COLO668 (cell line): ENCODE results near the gene IMMP2L.
"Not testable (repeated sequence)": the region's sequence is repeated elsewhere in the genome, so short reads cannot be mapped to it uniquely, and the experiment has no call there.

Experiments
- DNase-seq: peaks from one replicate; lab custom pipeline; 2025; ENCODE audit not compliant: unreplicated experiment; lab: John Stamatoyannopoulos, UW

Gene IMMP2L

GRCh38 chr7:111561904-111562732 lies at the start of gene IMMP2L:
Gene IMMP2L, minus strand, starts transcription at chr7:111562492.
- DNase-seq, result peak; percentile 90

DNA sequence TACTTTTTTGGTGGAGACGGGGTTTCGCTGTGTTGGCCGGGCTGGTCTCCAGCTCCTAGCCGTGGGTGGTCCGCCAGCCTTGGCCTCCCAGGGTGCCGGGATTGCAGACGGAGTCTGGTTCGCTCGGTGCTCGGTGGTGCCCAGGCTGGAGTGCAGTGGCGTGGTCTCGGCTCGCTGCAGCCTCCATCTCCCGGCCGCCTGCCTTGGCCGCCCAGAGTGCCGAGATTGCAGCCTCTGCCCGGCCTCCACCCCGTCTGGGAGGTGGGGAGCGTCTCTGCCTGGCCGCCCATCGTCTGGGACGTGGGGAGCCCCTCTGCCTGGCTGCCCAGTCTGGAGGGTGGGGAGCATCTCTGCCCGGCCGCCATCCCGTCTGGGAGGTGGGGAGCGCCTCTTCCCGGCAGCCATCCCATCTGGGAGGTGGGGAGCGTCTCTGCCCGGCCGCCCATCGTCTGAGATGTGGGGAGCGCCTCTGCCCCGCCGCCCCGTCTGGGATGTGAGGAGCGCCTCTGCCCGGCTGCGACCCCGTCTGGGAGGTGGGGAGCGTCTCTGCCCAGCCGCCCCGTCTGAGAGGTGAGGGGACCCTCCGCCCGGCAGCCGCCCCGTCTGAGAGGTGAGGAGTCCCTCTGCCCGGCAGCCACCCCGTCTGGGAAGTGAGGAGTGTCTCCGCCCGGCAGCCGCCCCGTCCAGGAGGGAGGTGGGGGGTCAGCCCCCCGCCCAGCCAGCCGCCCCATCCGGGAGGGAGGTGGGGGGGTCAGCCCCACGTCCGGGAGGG lies 47.4 kb upstream of the IMMP2L start:
- not testable (repeated sequence) for DNase-seq

- no peak for DNase-seq
Observed at GRCh38 chr7:111607621-111608020, 45.3 kb upstream of the IMMP2L start.

GRCh38 chr7:111605246-111605645 lies 43.0 kb upstream of the IMMP2L start:
- DNase-seq, result no peak

DNA sequence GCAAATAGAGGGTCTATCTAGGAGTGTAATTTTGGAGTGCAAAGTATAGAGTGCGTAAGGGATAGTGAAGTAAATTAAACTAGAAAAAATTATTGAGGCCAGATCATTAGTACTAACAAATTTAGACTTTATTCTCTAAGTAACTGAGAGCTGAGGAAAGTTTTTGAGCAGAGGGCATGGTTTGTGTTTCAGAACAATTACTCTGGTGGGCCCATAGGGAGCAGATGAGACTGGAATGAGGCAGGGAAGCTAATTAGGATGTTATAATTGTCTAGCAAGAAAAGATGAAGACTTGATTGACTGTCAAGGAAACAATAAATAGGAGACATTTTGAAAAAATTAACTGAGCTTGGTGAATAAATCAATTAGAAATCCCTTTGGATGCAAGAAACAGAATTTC lies 37.8 kb upstream of the IMMP2L start:
- DNase-seq, result no peak

GRCh38 chr7:111595780-111596179 lies 33.5 kb upstream of the IMMP2L start:
- no peak for DNase-seq

DNA sequence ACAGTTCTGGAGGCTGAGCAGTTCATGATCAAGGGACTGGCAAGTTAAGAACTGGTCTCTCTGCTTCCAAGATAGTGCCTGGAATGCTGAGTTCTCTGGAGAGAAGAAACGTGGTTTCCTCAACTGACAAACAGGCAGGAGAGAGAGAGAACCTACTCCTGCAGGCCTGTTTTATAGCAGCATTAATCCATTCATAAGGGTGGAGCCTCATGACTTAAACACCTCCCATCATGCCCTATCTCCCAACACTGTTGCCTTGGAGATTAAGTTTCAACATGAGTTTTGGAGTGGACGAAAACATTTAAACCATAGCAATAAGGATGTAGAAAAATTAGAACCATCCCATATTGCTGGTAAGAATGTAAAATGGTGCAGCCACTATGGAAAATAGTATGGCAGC lies 32.3 kb upstream of the IMMP2L start:
- no peak for DNase-seq

GRCh38 chr7:111593343-111593742 lies 31.1 kb upstream of the IMMP2L start:
- DNase-seq, result no peak

DNA sequence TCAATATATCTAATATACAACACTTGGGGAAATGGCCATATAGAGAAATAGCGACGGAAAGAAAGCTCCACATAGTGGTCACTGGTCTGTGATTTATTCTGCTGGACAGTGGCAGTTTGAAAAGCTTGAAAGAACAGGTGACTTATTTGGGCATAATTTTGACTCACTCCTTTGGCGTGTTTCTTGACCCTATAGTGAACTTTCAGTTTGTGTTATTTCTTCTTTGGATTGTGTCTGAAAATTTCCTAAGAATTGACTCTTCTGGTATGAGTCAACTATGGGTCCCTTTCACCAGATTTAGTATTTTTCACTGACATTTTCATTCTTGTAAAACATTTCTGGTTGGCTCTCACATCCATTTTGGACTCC lies 25.8 kb upstream of the IMMP2L start:
- no peak for DNase-seq

DNA sequence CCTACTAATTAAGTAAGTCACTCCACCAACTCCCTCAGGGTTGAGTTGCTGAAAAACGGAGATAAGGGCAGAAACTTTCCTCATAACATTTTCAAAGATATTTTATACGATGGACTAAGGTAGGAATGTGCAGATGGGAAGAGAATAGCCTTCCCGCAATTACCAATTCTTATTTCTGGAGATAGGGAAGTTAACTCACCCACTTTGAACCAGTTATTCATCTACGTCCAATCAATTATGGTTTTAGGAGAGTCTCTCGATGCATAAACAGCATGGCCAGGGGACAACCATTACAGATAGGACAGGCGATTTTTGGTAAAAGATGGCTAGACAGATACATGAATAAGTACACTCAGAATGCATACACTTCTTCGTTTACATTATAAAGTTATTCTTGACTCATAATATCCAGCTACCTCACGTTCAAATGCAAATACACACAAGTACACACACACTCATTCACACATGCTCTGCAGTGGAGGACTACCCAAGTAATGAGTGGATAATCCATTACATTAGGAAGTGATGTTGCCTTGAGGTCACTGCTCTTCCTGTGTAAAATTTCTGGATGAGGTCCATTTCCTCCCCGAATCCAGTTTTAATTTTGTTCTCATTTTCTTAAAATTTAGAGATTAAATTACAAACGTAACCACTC lies 25.2 kb upstream of the IMMP2L start:
- no peak for DNase-seq

DNA sequence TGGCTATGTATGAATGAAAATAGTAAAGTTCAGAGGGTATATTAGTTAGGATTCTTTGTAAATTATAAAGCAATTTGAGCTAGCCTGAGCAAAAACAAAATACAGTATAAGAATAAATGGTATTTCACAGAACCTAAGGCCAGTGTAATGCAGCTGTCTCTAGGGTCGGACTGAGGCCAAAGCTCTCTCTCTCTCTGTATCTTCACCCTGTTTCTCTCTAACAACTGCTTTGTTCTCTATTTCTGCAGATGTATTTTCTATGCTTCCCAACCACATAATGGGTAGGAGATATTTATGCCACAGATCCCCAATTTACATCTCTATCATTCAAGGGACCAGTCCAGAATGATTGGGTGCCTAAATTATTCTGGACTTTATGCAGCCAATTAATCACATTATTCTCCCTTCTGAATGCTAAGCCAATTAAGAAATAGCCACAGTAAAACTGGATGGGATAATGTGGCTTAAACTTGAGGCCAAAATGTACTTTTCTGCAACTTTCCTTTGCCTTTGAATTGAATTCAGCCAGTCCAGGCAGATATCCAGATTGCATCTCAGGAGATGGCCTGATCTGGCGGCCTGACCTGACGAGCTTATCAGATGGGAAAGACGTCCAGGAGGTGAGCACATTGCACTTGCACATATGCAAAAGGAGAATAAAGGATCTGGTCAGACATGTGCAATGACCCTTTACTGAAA lies 24.6 kb upstream of the IMMP2L start:
- no peak for DNase-seq

GRCh38 chr7:111581784-111582488 lies 19.6 kb upstream of the IMMP2L start:
- DNase-seq, result not testable (repeated sequence)

GRCh38 chr7:111581207-111581606 lies 18.9 kb upstream of the IMMP2L start:
- not testable (repeated sequence) for DNase-seq

GRCh38 chr7:111578754-111579153 lies 16.5 kb upstream of the IMMP2L start:
- DNase-seq, result no peak

- DNase-seq, result no peak
Observed at GRCh38 chr7:111571720-111572119, 9.4 kb upstream of the IMMP2L start.

DNA sequence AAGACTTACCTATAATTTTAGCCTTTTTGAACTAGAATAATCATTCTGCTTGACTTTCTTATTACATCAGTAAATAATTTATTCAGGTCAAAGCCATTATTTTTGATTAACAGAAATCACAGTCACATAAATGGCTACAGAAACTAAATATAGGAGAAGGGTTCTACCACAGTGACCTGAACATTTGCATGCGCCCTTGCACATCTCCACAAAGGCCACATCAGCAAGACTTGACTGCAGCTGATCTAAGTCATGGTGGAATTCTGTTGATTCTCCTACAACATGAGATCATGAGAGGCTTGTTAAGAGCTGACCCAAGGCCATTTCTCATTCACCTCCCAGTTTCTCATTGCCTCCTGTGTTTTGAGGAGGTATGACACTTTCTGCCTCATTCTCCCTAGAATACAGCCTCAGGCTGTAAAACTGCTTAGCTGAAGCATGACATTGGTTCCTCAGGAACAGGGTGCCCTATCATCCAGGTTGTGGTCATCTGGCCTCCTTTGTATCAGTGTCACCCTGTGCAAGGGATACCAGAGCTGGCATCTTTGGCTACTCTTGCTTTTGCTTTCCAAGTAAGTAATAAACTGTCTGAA lies 6.7 kb upstream of the IMMP2L start:
- DNase-seq, result no peak

- DNase-seq, result no peak
Observed at GRCh38 chr7:111568419-111568818, 6.1 kb upstream of the IMMP2L start.

GRCh38 chr7:111564078-111564477 lies 1.8 kb upstream of the IMMP2L start:
- no peak for DNase-seq

- DNase-seq, result peak; percentile 28
Observed at GRCh38 chr7:111561654-111561903, 713 bp downstream of the IMMP2L start.
